HG03135 (cell line): Measurements from ENCODE around the gene DDX39B.
"Not testable (repeated sequence)": the region's sequence is repeated elsewhere in the genome, so short reads cannot be mapped to it uniquely, and the experiment has no call there.

ENCODE experiments used
- ATAC-seq: cut with Tn5 transposase; IDR thresholded peaks from one replicate; pipeline ENCODE4 v1.9.1; 2021; ENCODE audit warnings: mild to moderate bottlenecking, moderate library complexity; ENCODE audit not compliant: unreplicated experiment

DDX39B gene

GRCh38 chr6:31489086-31489485, 52.7 kb downstream of the DDX39B start:
- no peak for ATAC-seq

- ATAC-seq: not testable (repeated sequence)
Observed at GRCh38 chr6:31487674-31488073, 54.1 kb downstream of the DDX39B start.

- not testable (repeated sequence) for ATAC-seq
Observed at GRCh38 chr6:31486065-31486837, 55.6 kb downstream of the DDX39B start.

GRCh38 chr6:31485055-31485454, 56.7 kb downstream of the DDX39B start:
- no peak for ATAC-seq

GRCh38 chr6:31483392-31483791, 58.4 kb downstream of the DDX39B start:
- no peak for ATAC-seq

GRCh38 chr6:31480574-31480973, 61.2 kb downstream of the DDX39B start:
- ATAC-seq: no peak
